Measurements from ENCODE around the gene SPPL3.
A peak's percentile ranks its signal among the peaks of the same experiment; 100 is the strongest.
"Not testable (repeated sequence)": the region's sequence is repeated elsewhere in the genome, so short reads cannot be mapped to it uniquely, and the experiment has no call there.

SPPL3 gene, protein sequence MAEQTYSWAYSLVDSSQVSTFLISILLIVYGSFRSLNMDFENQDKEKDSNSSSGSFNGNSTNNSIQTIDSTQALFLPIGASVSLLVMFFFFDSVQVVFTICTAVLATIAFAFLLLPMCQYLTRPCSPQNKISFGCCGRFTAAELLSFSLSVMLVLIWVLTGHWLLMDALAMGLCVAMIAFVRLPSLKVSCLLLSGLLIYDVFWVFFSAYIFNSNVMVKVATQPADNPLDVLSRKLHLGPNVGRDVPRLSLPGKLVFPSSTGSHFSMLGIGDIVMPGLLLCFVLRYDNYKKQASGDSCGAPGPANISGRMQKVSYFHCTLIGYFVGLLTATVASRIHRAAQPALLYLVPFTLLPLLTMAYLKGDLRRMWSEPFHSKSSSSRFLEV

DNA sequence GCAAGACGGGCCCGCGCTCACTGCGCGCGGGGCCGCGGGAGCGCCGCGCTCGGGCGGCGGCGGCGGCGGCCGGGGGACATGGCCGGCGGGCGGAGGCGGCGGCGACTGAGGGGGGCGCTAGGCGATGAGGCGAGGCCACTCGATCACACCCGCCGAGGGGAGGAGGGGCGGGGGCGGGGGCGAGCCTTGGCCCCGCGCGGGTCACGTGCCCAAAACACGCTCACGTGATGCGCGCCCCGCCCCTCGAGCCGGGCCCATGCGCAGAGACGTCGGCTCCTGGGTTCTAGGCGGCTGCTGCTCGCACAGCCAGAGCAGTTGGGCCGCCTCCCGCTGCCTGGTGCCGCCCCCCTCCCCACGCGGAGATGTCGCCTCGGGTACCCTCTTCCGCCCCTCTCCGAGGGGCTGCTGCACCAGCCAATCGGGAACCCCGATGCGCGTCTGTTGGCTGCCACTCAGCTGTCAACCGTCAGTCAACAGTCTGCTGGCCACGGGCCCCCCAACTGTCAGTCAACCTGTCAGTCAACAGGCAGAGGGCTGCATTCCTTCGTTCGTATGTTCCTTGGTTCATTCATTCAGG, at the start of gene SPPL3:
TSS of gene SPPL3 (minus strand) at position 162 of the 577 bp plus-strand sequence. CDS start 491 bp downstream, outside the sequence.
- DNase-seq = peak; percentile 97

DNA sequence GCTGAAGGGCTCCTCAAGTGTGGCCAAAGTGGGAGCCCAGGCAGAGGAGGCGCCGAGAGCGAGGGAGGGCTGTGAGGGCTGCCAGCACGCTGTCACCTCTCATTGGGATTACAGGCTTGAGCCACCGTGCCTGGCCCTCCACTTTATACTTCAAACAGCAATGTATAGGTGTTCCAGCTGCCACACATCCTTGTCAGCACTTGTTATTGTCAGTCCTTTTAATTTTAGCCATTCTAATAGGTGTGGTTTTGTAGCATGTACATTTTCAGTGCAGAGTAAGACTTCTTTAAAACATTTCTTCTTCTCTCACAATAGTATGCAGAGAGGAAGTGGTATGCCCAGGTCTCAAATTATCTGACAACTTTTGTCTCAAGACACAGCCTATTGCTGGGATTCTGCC, 46.6 kb upstream of the SPPL3 start:
- DNase-seq = no peak

DNA sequence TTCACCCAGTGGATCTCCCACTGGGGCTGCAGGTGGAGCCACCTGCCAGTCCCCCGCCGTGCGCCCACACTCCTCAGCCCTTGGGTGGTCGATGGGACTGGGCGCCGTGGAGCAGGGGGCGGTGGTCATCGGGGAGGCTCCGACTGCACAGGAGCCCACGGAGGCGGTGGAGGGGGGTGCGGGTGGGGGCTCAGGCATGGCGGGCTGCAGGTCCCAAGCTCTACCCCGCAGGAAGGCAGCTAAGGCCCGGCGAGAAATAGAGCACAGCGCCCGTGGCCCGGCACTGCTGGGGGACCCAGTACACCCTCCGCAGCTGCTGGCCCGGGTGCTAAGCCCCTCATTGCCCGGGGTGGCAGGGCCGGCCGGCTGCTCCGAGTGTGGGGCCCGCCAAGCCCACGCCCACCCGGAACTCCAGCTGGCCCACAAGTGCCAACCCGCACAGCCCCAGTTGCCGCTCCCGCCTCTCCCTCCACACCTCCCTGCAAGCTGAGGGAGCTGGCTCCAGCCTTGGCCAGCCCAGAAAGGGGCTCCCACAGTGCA, 46.2 kb upstream of the SPPL3 start:
- DNase-seq = not testable (repeated sequence)

DNA sequence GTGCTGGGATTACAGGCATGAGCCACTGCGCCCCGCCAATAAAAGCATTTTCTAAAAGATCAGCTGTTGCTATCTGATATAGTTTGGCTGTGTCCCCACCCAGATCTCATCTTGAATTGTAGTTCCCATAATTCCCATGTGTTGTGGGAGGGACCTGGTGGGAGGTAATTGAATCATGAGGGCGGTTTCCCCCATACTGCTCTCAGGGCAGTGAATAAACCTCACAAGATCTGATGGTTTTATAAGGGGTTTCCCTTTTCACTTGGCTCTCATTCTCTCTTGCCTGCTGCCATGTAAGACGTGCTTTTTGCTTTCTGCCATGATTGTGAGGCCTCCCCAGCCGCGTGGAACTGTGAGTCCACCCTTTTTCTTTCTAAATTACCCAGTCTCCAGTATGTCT, 41.4 kb upstream of the SPPL3 start:
- DNase-seq = not testable (repeated sequence)

DNA sequence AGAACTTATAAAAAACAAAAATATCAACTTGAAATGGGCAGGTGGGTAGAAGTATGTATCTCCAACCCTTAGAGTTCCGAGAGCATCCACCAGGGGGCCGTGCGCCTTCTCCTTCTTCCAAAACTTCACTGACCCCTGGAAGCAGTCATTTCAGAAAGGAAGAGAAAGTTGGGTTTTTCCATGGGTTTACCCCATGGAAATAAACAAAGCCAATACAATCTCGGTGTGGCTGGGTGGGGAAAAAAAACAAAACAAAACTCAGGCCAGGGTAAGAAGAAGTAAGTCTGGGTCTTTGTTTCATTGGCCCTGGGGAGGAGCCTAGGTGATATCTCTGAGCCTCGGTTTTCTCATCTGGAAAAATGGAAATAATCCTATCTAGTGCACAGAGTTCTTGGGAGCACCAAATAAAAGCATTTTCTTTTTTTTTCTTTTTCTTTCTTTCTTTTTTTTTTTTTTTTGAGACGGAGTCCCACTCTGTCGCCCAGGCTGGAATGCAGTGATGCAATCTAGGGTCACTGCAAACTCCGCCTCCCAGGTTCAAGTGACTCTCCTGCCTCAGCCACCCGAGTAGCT, 40.6 kb upstream of the SPPL3 start:
- DNase-seq = peak; percentile 54

DNA sequence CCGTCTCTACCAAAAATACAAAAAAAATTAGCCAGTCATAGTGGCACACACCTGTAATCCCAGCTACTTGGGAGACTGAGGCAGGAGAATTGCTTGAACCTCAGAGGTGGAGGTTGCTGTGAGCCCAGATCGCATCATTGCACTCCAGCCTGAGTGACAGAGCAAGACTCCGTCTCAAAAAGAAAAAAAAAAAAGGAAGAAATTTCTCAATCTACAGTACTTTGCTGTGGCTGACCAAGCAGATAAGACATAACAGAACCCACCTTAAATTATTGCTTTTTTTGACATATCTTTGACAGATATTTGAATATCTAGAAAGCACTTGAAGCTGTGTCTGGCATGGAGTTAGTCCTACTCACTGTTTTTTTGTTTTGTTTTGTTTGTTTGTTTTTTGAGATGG, 39.3 kb upstream of the SPPL3 start:
- no peak for DNase-seq

DNA sequence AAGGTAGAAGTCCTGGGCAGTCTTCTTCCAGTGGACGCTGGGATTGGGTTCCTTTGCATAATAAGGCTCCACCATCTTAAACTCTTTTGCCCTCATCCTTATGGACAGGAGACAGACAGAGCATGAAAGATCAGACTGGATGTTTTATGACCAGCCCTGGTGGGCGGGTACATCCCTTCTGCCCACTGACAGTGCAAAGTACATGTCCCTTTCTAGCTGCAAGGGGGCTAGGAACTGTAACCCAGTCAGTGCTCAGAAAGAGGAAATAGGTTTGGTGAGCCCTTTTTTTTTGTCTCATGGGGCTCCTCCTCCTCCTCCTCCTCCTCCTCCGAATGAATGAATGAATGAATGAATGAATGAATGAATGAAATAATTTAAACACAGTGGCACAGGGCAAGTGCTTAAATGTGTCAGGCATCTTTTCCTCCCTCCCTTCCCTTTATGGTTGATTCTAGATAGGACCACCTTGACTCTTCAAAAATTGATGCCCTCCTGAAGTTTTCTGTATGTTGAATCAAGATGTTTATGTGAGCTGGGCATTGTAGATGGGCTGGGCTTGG, 37.8 kb upstream of the SPPL3 start:
- DNase-seq = no peak

DNA sequence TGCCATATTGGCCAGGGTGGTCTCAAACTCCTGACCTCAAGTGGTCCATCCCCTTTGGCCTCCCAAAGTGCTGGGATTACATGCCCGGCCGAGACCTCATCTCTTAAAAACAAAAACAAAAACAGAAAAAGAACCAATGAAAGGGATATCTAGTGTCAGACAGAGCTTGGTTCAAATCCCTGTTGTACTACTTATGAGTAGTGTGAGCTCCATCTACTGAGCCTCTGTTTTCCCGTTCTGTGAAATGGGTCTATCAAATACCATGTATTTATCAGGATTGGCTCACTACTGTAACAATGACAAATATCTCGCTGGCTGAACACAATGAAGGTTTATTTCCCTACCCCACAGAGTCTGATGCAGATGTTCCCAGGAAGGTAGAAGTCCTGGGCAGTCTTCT, 37.3 kb upstream of the SPPL3 start:
- no peak for DNase-seq

DNA sequence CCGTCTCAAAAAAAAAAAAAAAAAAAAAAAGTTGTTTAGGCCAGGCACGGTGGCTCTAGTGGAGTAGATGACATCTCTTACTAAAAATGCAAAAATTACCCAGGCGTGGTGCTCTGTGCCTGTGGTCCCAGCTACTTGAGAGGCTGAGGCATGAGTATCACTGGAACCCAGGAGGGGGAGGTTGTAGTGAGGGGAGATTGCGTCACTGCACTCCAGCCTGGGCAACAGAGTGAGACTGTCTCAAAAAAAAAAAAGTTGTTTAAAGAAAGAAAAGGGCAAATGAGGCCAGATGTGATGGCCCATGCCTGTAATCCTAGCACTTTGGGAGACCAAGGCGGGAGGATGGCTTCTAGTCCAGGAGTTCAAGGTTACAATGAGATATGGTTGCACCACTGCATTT, 36.6 kb upstream of the SPPL3 start:
- no peak for DNase-seq

DNA sequence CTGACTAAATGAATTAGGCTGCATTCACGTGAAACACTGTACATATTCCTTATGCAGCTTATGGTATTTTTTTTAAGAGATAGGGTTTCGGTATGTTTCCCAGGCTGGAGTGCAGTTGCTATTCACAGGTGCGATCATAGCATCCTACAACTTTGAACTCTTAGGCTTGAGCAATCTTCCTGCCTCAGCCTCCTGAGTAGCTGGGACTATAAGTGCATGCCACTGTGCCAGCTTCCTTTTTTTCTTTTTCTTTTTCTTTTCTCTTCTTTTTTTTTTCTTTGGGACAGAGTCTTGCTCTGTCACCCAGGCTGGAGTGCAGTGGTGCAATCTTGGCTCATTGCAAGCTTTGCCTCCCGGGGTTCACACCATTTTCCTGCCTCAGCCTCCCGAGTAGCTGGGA, 35.8 kb upstream of the SPPL3 start:
- DNase-seq = no peak

DNA sequence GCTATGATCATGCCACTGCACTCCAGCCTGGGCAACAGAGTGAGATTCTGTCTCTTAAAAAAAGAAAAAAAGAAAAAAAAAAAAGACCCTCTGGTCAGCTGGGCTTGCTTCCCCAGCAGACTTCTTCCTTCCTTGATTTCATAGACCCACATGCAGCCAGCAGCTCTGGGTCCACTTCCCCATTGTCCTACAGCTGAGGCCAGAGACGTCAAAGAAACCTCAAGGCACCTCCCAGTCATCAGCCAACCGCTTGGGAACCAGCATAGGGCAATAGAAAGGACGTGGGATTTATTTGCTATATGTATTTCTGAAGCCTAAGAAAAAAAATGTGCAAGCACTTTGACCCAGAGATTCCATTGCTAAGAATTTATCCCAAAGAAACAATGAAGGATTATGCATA, 35.4 kb upstream of the SPPL3 start:
- DNase-seq = no peak

DNA sequence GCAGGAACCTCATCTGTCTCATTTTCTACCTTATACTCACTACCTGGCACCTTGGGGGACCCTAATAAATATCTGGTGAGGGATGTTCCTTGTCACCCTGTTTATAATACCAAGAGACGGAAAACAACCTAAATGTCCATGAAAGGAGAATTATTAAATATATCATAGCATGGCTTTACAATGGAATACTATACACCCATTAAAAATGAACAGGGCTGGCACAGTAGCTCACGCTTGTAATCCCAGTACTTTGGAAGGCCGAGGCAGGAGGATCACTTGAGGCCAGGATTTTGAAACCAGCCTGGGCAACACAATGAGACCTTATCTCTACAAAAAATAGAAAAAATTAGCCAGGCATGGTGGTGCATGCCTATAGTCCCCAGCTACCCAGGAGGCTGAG, 34.3 kb upstream of the SPPL3 start:
- no peak for DNase-seq

DNA sequence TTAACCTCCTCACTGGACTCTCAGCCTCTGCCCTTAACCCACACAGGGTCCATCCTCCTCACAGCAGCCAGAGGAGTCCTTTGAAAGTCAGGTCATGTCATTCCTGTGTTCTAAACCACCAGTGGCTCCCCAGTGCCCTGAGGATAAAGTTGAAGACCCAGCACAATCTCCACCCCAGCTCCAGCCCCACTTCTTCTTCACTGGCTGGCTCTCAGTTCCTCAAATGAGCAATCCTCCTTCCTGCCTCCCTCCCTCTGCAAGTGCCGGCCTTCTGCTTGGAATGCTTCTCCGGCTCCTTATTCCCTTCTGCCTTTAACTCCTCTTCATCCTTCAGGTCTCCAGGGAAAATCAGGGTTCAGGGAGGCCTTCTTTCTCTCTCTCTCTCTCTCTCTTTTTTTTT, 32.0 kb upstream of the SPPL3 start:
- DNase-seq = no peak

DNA sequence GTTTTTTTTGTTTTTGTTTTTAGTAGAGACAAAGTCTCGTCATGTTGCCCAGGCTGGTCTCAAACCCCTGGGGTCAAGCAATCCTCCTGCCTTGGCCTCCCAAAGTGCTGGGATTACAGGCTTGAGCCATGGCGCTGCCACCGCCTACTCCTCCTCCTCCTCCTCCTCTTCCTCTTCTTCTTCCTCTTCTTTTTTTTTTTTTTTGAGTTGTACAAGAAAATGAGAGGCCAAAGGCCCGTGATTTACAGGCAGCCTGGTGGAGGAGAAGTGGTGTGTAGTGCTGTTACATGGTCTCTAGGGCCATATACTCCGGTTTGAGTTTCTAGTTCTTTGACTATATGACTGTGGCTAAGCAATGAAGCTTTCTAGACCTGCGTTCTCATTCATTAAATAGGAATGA, 29.6 kb upstream of the SPPL3 start:
- no peak for DNase-seq

DNA sequence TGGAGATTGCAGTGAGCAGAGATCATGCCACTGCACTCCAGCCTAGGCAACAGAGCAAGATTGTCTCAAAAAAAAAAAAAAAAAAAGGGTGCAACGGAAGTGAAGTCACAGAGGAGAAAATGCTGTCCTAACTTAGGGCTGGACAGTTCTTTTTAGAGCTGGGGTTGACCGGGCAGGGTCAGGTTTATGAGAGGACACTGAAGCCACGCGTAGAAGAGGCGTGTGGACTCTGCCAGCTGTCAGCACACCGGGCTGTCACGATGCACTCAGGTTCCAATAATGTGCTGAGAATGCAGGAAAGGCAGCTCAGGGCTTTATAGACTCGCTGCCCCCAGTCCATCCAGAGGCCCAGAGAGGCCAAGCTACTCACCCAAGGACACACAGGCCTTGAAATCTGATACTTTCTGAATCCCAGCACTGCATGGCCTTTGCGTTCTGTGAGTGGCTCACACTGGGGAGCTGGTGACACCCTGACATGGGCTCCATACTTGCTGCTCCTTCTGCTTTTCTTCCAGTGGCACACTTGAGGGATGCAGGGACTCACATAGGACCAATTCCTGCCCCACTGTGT, 28.9 kb upstream of the SPPL3 start:
- DNase-seq = no peak

DNA sequence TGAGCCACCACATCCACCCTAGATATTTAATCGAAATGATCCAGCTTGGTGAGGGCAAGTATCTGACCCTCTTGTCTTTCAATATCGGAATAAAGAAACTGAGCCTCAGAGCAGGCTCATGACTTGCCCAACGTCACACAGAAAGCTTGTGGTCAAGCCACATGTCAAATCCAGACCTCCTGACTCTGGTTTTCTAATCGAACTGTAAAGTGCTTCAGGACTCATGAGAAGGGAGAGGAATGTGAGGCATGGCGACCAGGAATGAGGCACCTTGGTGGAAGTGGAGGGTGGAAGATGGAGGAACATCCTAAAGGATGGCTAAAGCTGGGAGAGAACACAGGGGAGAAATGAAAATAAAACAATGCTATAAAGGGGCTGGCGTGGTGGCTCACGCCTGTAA, 27.9 kb upstream of the SPPL3 start:
- DNase-seq = no peak

DNA sequence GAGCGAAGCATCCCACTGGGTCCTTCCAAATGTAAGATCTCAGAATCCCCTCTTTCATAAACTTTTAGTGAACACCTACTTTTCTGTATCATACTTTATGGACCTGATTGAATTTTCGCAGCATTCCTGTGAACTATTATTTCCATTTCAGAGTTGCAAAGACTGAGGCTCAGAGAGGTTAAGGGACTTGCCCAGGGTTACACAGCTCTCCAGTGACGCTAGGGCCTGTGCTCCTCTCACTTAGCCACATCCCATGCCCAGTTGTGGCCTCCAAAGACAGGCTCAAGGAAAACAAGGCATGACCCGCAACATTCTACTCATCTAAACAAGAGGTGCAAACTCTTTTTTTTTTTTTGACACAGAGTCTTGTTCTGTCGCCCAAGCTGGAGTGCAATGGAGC, 25.9 kb upstream of the SPPL3 start:
- no peak for DNase-seq

DNA sequence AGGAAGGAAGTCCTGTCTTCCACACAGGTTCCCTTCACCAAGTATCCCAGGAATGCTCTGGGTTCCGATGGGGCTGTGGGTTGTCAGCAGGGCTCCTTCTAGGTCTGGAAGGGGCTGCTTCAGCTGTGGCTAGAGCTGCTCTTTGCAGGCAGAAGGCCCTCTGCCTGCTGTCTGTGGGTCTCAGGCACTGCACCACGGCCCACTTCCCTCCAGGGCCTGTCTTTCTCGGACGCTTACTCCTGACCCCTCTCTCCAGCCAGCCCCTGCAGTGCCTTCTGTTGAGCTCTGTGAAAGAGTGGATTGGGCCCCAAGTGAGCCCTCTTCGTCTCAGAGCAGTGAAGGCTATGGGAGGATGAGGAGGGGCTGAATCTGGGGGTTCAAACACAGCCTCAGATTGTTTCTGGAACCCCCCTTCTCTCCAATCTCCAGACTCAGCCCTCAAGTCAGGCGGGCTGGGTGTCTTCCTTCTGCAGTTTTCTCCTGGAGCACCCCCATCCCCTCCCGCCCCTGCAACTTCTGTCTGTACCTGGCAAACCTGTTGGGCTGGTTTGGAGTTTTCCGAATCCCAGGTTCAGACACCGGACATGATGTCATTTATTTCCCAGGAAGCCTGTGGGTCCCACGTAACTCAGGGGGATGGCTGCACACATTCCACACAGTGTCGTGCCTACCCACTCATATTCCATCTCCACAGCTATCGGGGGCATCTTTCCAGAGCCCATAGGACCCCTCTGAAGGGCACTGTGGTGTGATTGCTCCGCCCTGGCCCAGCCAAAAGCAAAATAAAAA, 24.9 kb upstream of the SPPL3 start:
- peak; percentile 44 for DNase-seq

DNA sequence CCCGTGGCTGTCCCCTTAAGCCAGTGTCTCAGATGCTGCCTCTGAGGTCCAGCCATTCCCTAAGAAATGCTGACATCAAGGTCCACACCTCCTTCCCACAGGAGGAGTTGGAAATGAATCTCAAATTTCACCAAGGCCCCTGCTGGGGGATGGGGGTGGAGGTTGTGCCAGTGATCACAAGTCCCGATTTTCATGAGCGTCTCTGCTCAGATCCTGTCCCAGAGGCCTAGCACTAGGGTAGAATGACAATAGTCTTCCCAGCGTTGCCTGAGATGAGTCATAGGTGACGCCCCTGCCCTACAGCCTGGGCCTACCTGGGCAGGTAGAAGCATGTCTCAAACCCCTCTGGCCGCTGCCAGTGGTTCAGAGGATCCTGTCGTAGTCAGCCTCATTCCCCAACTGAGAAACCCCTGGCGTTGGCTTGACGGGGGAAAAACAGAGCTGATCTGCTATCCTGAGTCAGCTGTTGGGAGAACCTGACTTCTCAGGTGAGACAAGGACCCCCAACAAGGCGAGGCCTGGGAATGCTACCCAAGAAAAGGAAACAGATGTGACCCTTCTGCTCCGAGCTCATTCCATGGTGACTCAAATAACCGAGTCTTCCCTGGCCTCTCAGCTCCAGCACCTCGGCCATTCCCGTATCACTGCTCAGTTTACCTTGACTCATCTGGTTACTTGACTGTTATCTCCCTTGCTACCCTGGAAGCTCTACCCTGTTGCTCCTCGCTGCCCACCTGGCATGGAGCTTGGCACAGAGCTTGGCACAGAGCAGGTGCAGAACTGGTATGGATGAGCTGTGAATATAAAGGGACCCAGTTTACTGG, 21.8 kb upstream of the SPPL3 start:
- DNase-seq = no peak

DNA sequence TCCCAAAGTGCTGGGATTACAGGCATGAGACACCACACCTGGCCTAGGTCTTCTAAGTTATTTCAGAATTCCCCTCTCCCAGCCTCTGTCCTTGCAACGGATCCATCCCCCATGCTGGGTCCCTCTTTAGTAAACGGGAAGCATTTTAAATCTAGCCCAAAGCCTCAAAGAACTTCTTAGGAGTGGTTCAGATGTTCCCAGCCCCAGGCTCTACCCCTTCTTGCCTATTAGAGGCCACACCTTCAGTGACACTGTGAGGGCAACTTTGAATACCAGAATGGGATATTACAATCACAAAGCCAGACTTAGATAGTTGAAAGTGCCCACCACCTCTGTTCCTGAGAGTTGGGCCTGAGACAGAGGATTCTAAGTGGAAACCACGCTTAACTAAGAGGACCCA, 18.1 kb upstream of the SPPL3 start:
- no peak for DNase-seq

DNA sequence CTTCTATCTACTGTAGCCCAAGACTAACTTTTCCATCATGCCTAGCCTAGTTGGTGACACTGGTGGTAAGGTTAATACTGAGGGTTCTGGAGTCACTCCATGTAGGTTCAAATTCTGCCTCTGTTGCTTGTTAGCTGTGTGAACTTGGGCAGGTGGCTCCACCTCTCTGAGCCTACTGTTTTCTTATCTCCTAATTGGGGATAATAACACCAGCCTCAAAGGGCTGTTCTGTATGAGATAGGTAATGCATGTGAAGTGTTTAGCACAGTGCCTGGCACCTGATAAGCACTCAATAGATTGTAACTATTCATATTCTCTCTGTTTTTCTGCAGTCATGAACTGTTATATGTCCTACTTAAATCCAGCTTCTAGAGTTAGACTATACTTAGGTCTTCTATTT, 17.5 kb upstream of the SPPL3 start:
- DNase-seq = no peak

DNA sequence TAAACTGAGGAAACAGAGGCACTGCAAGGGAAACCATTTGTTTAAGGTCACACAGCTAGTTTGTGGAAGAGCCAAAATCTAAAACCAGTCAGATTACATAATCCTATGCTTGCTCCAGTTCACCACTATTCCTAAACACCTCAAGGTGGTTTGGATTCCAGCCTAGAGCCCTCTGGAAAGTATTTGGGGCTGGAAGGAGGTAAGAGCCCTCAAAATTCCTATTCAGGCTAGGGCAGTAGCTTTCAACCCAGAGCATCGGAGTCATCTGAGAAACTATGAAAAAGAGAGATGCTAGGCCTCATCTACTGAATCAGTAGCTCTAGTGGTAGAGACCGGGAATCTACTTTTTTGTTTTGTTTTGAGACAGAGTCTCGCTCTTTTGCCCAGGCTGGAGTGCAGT, 16.0 kb upstream of the SPPL3 start:
- DNase-seq = no peak
